NCI-H1417 (cell line): Measurements from ENCODE around the gene REPIN1.

Experiments used
- DNase-seq, 3 experiments: peaks; one replicate each; lab custom pipeline; 2025; lab: John Stamatoyannopoulos, UW

The REPIN1 gene

GRCh38 chr7:150337179-150337578, 31.4 kb upstream of the REPIN1 start:
- no peak for DNase-seq

GRCh38 chr7:150337659-150338081, 31.0 kb upstream of the REPIN1 start:
- peak in 1 of 3 experiments; percentile 68 for DNase-seq

GRCh38 chr7:150338166-150338829, 30.3 kb upstream of the REPIN1 start:
- no peak for DNase-seq

- DNase-seq: no peak
Observed at GRCh38 chr7:150339409-150339809, 29.2 kb upstream of the REPIN1 start.

GRCh38 chr7:150340024-150340749, 28.4 kb upstream of the REPIN1 start:
- DNase-seq: no peak

GRCh38 chr7:150340875-150341262, 27.8 kb upstream of the REPIN1 start:
- DNase-seq: no peak

- no peak for DNase-seq
Observed at GRCh38 chr7:150341263-150342120, 27.1 kb upstream of the REPIN1 start, which contains the start of gene RARRES2. TSS of gene RARRES2 (minus strand) at chr7:150341629. CDS start at chr7:150340609, 1,020 bp downstream.

GRCh38 chr7:150342121-150342408, 26.6 kb upstream of the REPIN1 start:
- no peak for DNase-seq

GRCh38 chr7:150343225-150343624, 25.4 kb upstream of the REPIN1 start:
- no peak for DNase-seq

GRCh38 chr7:150344299-150344698, 24.3 kb upstream of the REPIN1 start:
- DNase-seq: no peak

GRCh38 chr7:150345012-150345411, 23.6 kb upstream of the REPIN1 start:
- no peak for DNase-seq

- no peak for DNase-seq
Observed at GRCh38 chr7:150346922-150347321, 21.7 kb upstream of the REPIN1 start.

- DNase-seq: peak in 2 of 3 experiments; percentile 35 to 53
Observed at GRCh38 chr7:150351587-150352194, 16.9 kb upstream of the REPIN1 start.

GRCh38 chr7:150355666-150356059, 13.0 kb upstream of the REPIN1 start:
- DNase-seq: no peak

GRCh38 chr7:150356265-150356897, 12.2 kb upstream of the REPIN1 start:
- DNase-seq: peak in 2 of 3 experiments; percentile 22 to 65

GRCh38 chr7:150357270-150357669, 11.4 kb upstream of the REPIN1 start:
- peak in 2 of 3 experiments; percentile 35 to 70 for DNase-seq

- peak in 1 of 3 experiments; percentile 66 for DNase-seq
Observed at GRCh38 chr7:150357771-150358427, 10.7 kb upstream of the REPIN1 start.

- DNase-seq: no peak
Observed at GRCh38 chr7:150358433-150358832, 10.2 kb upstream of the REPIN1 start.

- DNase-seq: no peak
Observed at GRCh38 chr7:150358988-150359621, 9.5 kb upstream of the REPIN1 start.

GRCh38 chr7:150359622-150360362, 8.8 kb upstream of the REPIN1 start:
- DNase-seq: no peak
